ENCODE measurements around the gene PITPNC1.

DNA sequence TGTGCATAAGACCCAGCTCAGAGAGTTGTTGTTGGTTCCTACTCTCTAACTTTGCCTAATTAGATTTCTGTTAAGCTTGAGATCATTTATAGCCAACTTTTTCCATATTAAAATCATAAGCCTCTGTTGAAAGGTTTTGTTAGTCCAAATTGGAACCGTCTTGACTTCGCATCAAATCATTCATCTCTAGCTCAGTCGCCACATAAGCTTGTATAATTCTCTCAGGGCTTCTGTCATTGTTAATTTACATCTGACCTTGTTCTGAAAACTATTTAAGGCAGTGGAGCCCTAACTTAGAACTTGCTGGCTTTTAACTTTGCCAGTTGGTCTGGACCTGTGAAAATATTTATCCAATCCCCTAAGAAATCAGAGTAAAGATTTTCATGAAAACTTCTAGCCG lies 107.2 kb downstream of the PITPNC1 start:
- TF ChIP-seq, protein P1, sequence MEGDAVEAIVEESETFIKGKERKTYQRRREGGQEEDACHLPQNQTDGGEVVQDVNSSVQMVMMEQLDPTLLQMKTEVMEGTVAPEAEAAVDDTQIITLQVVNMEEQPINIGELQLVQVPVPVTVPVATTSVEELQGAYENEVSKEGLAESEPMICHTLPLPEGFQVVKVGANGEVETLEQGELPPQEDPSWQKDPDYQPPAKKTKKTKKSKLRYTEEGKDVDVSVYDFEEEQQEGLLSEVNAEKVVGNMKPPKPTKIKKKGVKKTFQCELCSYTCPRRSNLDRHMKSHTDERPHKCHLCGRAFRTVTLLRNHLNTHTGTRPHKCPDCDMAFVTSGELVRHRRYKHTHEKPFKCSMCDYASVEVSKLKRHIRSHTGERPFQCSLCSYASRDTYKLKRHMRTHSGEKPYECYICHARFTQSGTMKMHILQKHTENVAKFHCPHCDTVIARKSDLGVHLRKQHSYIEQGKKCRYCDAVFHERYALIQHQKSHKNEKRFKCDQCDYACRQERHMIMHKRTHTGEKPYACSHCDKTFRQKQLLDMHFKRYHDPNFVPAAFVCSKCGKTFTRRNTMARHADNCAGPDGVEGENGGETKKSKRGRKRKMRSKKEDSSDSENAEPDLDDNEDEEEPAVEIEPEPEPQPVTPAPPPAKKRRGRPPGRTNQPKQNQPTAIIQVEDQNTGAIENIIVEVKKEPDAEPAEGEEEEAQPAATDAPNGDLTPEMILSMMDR (conservative IDR thresholded peaks at IDR 0.05 in 1 of 2, IDR thresholded peaks at IDR 0.05 in 1 of 2; ENCODE audit: low read depth in 1 of 2, low read length in 2 of 2): no peak
- no peak for TF ChIP-seq EZH2 (IDR thresholded peaks at IDR 0.05; ENCODE audit: low read length, missing control alignments)

All from fibroblast of lung (primary cell).